Measurements from ENCODE around the gene SLC5A6.

DNA sequence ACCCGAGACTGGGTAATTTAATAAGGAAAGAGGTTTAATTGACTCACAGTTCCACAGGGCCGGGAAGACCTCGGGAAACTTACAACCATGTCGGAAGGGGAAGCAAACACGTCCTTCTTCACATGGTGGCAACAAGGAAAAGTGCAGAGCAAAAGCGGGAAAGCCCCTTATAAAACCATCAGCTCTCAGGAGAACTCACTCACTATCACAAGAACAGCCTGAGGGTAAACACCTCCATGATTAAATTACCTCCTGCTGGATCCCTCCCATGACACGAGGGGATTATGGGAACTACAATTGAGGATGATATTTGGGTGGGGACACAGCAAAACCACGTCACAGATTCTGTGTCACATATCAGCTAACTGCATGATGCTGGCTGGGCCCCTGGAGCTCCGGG lies 51.9 kb downstream of the SLC5A6 start:
- TF ChIP-seq, protein P1, sequence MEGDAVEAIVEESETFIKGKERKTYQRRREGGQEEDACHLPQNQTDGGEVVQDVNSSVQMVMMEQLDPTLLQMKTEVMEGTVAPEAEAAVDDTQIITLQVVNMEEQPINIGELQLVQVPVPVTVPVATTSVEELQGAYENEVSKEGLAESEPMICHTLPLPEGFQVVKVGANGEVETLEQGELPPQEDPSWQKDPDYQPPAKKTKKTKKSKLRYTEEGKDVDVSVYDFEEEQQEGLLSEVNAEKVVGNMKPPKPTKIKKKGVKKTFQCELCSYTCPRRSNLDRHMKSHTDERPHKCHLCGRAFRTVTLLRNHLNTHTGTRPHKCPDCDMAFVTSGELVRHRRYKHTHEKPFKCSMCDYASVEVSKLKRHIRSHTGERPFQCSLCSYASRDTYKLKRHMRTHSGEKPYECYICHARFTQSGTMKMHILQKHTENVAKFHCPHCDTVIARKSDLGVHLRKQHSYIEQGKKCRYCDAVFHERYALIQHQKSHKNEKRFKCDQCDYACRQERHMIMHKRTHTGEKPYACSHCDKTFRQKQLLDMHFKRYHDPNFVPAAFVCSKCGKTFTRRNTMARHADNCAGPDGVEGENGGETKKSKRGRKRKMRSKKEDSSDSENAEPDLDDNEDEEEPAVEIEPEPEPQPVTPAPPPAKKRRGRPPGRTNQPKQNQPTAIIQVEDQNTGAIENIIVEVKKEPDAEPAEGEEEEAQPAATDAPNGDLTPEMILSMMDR (conservative IDR thresholded peaks at IDR 0.05) = no peak
- TF ChIP-seq EZH2 (IDR thresholded peaks at IDR 0.05; ENCODE audit: low read depth) = no peak
